Calu3 (cell line): ENCODE measurements around the gene GUCY2C. TPM values are rescaled to one million over a fixed set of nuclear protein-coding genes. Genes with fewer than 3 reads are reported as not detected.

Experiments
- BruUV-seq: library from RNA; stranded (reverse); fragments of 400-500 nt; replicated peaks from 2 replicates; lab custom pipeline; 2021; lab: Mats Ljungman, UMichigan
- CTCF ChIA-PET: fragments of 300-600 bp; sonication (Branson Sonifier 250); formaldehyde crosslinking; loops from one replicate; lab custom pipeline; 2022; ENCODE audit warnings: antibody characterized with exemption; lab: Charles Lee
- DNase-seq: peaks from one replicate; pipeline ENCODE4 v3.0.0; 2022
- H3K27ac Mint-ChIP-seq: one replicate; pipeline ENCODE4 v1.8.0; 2022; ENCODE audit warnings: mixed read lengths; ENCODE audit not compliant: unreplicated experiment
- H3K27me3 Mint-ChIP-seq: one replicate; pipeline ENCODE4 v1.8.0; 2022; ENCODE audit warnings: mixed read lengths; ENCODE audit not compliant: unreplicated experiment
- H3K36me3 Mint-ChIP-seq: one replicate; pipeline ENCODE4 v1.8.0; 2022; ENCODE audit warnings: mild to moderate bottlenecking, moderate library complexity, mixed read lengths; ENCODE audit not compliant: insufficient read depth, unreplicated experiment
- H3K4me1 Mint-ChIP-seq: one replicate; pipeline ENCODE4 v1.8.0; 2022; ENCODE audit warnings: mild to moderate bottlenecking, low read depth, mixed read lengths; ENCODE audit not compliant: unreplicated experiment
- H3K4me3 Mint-ChIP-seq: one replicate; pipeline ENCODE4 v1.8.0; 2022; ENCODE audit warnings: mild to moderate bottlenecking, low read depth, moderate library complexity, mixed read lengths; ENCODE audit not compliant: unreplicated experiment
- H3K9me3 Mint-ChIP-seq: one replicate; pipeline ENCODE4 v1.8.0; 2022; ENCODE audit warnings: low read depth, mixed read lengths; ENCODE audit not compliant: unreplicated experiment
- CTCF ChIP-seq: fragments of 200-600 bp; IDR thresholded peaks from one replicate; pipeline ENCODE4 v1.8.0; 2022; ENCODE audit warnings: antibody characterized with exemption; ENCODE audit not compliant: unreplicated experiment
- intact Hi-C: fragments of 100-400 bp; cut with micrococcal nuclease; formaldehyde crosslinking; loops from one replicate; pipeline ENCODE4 v1.10.0; 2022; ENCODE audit not compliant: unreplicated experiment
- total RNA-seq: library from RNA; stranded (reverse); gene quantifications from 2 replicates; pipeline ENCODE4 v1.2.3, GENCODE V29; 2022

GUCY2C gene
- total RNA-seq, 1 experiment from 2014 or later = not detected

- no peak for TF ChIP-seq CTCF
- Mint-ChIP-seq H3K27me3 (no peaks in the 10 kb centered on the region), H3K27ac (no peak overlapping the region), H3K9me3 (no peaks in the 10 kb centered on the region), H3K36me3 (no peaks in the 10 kb centered on the region), H3K4me1 (no peaks in the 10 kb centered on the region), H3K4me3 (no peak overlapping the region)
- intact Hi-C loops = no loop called here
- DNase-seq = no peak
- BruUV-seq = no TSS peak
- CTCF ChIA-PET = no interaction called here
These were observed 53.1 kb downstream of the GUCY2C start for GRCh38 chr12:14643251-14643650.

GRCh38 chr12:14638066-14638465 is 58.3 kb downstream of the GUCY2C start:
- DNase-seq = no peak
- H3K4me1 Mint-ChIP-seq = no peaks in the 10 kb centered on the region
- BruUV-seq = no TSS peak
- no peaks in the 10 kb centered on the region for H3K27me3 Mint-ChIP-seq
- intact Hi-C loops = no loop called here
- peaks cover 12% of the 10 kb centered on the region for H3K9me3 Mint-ChIP-seq
- no peak for TF ChIP-seq CTCF
- no peak overlapping the region for H3K27ac Mint-ChIP-seq
- H3K36me3 Mint-ChIP-seq = no peaks in the 10 kb centered on the region
- no peak overlapping the region for H3K4me3 Mint-ChIP-seq
- CTCF ChIA-PET = no interaction called here

- CTCF ChIA-PET = no interaction called here
- Mint-ChIP-seq H3K27ac (no peak overlapping the region), H3K36me3 (no peaks in the 10 kb centered on the region), H3K4me3 (no peak overlapping the region), H3K27me3 (no peaks in the 10 kb centered on the region), H3K9me3 (peaks cover 12% of the 10 kb centered on the region), H3K4me1 (no peaks in the 10 kb centered on the region)
- intact Hi-C loops = no loop called here
- no peak for TF ChIP-seq CTCF
- BruUV-seq = no TSS peak
- no peak for DNase-seq
These were observed 60.6 kb downstream of the GUCY2C start for GRCh38 chr12:14635776-14636175.

GRCh38 chr12:14630793-14631192 is 65.6 kb downstream of the GUCY2C start:
- no peak for DNase-seq
- TF ChIP-seq CTCF = no peak
- H3K36me3 Mint-ChIP-seq = no peaks in the 10 kb centered on the region
- no TSS peak for BruUV-seq
- H3K27ac Mint-ChIP-seq = no peak overlapping the region
- peaks cover 4% of the 10 kb centered on the region for H3K9me3 Mint-ChIP-seq
- CTCF ChIA-PET = no interaction called here
- intact Hi-C loops = loop anchor here (2.0 kb wide), 1 partner anchor 86 kb away; no protein-coding TSS in a partner anchor
- H3K4me1 Mint-ChIP-seq = no peaks in the 10 kb centered on the region
- no peaks in the 10 kb centered on the region for H3K27me3 Mint-ChIP-seq
- no peak overlapping the region for H3K4me3 Mint-ChIP-seq
